SKM-1 treated with dmso at 0.1 percent for 144 hours (cell line): Measurements from ENCODE around the gene THSD4.

Experiments used
- DNase-seq: peaks from one replicate; lab custom pipeline; 2025; ENCODE audit not compliant: unreplicated experiment; lab: John Stamatoyannopoulos, UW

Gene THSD4

DNA sequence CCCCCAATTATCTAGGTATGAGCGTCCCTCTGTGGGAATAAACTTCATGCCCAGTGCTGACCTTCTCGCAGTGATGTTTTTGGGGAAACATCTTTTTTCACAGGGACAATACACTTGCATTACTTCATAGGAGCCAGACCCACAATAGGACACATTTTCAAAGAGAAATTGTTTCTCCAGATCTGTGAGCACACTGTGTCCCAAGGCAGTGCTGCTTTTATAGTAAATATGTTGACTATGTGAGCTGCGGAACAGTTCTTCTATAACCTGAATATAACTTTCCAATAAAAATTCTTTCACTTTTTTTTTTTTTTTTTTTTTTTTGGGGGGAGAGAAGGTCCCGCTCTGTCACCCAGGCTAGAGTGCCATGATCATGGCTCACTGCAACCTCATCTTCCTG, 17.4 kb upstream of the THSD4 start:
- no peak for DNase-seq

DNA sequence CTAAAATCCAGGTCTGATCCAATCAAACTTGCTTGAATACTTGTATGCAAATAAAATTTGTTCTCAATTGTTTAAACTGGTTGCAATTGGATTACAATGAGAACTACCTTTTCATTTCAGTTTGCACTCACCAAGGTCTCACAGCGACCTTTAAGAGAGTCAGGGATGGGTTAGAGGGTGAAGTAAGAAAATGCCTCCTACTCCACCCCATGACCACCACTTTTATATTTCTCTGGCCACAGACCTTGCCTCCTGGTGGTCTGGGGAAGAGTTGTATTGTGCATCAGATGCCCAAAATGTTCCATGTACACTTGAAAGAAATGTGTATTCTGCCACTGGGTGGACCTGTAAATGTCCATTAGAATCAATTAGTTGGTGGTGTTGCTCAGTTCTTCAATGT, 16.4 kb upstream of the THSD4 start:
- DNase-seq, result no peak

DNA sequence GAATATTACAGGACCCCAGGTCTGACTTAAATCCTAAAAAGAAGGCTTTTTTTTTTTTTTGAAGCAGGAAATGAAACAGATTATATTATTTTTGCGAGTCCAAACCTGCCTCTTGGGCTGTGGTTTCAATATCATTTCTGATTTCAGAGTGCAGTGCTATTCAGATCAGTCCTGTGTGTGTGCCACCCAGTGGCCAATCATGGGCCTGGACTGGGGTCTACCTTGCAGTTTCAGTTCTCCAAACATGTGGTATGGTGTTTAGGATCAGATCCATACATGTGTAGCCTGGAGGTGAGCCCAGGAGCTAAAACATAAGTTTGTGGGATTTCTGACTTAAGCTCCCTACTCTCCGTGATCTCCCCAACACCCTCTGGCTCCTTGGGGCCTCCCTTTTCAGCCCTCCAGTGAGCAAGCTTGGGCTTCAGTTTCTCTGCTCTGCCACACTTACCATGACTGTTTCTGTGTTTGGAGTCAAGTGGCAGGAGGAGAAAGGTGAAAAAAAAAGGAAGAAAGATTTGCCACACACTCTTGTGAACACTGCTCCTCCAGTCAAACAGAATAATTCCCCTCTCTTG, 12.1 kb upstream of the THSD4 start:
- DNase-seq, result no peak

DNA sequence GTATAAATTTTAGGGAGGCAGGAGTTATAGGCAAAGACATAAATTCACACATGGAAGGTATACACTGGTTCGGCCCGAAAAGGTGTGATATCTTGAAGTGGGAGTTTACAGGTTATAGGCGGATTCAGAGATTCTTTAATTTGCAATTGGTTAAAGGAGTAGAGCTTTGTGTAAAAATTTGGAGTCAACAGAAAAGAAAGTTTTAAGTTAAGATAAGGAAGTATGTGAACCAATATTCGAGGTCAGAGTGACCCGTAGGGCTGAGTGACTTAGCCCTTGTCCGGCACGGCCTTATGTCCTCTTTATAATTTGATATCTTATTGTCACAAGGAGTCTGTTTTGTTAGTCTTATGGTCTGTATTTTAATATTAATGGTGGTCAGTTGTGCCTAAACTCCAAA, 10.6 kb upstream of the THSD4 start:
- no peak for DNase-seq

DNA sequence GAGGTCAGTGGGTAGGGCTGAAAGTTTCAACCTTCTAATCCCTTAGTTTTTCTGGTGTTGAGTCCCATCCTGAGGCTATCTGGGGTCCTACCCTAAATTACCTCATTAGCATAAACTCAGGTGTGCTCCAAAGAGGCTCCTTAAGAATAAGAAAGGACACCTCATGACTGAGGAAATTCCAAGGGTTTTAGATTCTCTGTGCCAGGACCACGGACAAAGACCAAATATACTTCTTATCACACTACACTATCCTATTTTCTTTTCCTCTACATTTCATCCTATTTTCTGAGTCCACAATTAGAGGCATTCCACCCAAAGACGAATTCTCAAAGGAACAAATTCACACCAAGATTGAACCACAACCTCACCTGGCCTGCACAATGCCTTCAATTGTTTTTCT, 9.8 kb upstream of the THSD4 start:
- no peak for DNase-seq

GRCh38 chr15:71106802-71107500, 8.3 kb upstream of the THSD4 start:
- no peak for DNase-seq

DNA sequence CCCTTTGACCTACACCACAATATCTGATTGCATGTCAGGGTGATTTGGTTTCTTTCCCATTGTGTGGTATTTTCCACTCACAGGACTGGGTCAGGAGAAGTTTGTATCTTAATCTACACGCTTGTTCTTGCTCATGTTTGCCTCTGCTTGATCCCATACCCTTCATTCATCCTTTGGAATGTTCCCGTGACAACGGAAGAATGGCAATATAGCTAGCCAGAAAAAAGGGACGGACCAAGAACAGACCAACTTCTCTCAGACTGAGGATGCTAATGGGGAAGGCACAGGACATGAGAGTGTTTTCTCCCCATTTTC, 7.8 kb upstream of the THSD4 start:
- no peak for DNase-seq

DNA sequence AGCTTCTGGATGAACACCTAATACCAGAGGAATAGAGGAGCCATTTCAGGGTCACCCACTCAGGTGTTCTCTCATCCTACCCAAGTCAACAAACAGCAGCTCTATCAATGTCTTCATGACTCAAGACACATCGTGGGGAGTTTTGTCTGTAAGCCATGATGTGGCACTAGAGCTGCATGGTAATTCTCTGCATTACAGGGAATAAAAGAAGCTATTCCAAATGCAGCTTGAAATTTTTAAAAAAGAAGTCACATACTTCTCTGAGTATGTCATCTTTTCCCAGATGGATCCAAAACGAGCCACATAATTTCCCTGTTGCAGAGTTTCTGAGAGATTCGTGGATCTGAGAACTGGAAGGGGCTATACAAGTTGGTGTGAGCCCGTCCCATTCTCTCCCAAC, 6.1 kb upstream of the THSD4 start:
- no peak for DNase-seq

GRCh38 chr15:71109905-71110304, 5.4 kb upstream of the THSD4 start:
- DNase-seq, result no peak

- DNase-seq, result no peak
These were observed 4.7 kb upstream of the THSD4 start for GRCh38 chr15:71110405-71111180.

- DNase-seq, result no peak
These were observed 4.1 kb upstream of the THSD4 start for GRCh38 chr15:71111181-71111565.

GRCh38 chr15:71111950-71112349, 3.3 kb upstream of the THSD4 start:
- no peak for DNase-seq

DNA sequence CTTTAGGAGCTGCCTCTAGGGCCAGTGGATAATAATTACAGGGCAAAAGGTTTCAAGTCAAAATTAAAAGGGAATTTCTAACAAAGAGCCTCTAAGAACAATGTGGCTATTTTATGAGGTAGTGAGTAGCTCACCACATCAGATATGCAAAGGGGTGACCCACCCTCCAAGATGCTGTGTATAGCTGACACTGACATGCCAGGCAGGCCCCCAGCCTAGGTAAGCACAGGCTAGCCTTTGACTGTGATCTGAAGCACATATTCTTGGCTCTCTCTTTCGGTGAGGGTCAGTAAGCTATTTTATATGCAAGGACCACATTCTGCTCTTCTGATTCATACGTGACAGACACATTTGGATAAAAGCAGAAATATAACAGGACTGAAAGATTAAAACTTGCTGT, 2.8 kb upstream of the THSD4 start:
- DNase-seq, result no peak

DNA sequence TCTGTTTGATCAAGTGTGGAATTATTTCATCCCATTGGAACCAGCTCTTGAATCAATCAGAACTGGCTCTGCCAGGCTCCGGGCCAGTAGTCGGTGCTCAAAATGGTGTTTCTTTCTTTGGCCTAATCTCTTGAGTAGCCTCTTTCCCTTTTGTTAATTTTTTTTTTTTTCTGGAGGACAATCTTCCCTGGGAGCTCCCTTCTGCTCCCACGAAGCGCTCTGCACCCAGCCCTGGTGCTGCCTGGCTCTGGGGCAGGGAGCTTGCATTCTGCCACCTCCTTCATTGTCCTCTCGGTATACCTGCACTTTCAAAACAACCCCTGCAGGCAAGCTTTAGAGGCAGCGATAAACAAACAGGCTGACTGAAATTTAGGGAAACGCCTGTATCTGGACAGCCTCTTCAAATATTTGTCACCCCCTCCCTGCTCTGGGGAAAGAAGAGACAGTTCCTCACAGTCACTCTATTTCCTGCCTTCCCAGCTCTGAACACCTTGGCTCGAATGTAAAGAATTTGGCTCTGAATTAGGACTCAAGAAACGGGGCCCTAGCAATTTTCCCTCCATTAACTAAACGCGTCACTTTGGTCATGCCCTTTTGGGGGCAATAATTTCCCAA, 1.1 kb upstream of the THSD4 start:
- DNase-seq, result no peak

DNA sequence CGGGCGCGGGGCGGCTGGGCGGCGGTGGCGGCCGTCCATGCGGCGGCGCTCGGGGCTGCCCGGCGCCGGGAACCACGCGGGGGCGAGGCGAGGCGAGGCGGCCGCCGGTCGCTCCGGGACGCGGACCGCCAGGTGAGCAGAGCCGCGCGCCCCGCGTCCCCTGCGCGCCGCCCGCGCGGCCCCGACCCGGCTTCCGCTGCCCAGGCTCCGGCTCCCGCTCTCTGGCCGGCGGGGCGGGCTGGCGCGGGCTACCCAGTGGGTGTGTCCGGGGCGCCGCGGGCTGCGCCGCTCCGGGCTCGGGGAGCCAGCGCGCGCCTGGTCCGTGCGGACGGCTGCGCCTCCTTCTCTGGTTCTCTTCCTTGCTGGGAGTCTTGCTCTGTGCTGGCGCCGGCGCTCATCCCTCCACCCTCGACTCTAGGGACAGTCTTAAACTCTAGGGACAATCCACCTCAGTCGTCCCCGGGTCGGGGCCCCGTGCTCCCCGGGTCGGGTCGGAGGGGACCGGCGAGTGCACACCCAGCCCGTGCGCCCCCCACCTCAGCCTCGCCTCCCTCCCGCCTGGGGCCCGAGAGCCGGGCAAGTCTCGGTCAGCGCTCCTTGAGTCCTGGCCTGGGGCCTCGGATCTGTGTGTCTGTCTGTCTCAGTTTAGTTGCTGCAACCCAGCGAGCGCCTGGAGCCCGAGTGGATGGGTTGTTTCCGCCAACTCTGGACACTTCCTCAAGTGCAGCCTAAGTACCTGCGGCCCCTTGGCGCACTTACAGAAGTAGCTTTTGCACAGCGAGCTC, 488 bp downstream of the THSD4 start:
- DNase-seq, result no peak

GRCh38 chr15:71116366-71116765, 1.1 kb downstream of the THSD4 start:
- no peak for DNase-seq

DNA sequence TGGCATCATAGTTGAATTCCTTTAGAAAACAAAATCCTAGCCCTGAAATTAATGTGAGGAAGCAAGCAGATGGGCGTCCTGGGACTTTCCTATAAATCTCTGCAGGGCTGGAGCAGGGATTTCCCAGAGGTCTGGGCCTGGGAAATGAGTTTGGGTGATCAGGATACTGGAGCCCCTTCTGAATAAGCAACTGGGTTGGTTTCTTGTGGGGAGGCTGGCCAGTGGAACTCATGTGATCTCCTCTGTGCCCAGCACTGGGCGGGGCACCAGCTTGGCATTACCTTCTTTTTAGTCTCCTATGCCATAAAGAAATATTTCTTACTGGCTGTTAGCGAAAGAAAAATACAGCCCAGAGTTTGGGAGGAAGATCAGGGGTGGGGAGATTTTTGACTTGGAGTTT, 1.7 kb downstream of the THSD4 start:
- DNase-seq, result no peak

- DNase-seq, result no peak
These were observed 2.5 kb downstream of the THSD4 start for GRCh38 chr15:71117714-71118305.

DNA sequence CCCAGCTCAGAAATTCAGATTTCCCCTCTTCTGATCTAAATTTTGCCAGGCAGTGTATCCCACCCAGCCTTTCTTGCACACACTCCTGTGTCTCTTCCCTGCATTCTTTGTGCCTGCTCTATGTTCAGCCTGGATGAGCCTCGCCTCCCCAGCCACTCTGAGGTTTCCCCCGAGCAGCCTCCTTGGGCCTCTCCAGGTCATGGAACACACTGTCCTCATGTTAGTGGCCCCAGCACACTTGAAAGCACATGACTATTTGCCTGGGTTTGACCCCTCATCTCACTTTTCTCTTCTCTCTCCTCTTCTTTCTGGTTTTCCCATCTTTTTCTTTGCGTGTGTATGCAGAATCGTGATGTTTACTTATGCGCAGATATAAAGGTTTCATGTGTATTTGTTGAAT, 3.1 kb downstream of the THSD4 start:
- DNase-seq, result no peak

DNA sequence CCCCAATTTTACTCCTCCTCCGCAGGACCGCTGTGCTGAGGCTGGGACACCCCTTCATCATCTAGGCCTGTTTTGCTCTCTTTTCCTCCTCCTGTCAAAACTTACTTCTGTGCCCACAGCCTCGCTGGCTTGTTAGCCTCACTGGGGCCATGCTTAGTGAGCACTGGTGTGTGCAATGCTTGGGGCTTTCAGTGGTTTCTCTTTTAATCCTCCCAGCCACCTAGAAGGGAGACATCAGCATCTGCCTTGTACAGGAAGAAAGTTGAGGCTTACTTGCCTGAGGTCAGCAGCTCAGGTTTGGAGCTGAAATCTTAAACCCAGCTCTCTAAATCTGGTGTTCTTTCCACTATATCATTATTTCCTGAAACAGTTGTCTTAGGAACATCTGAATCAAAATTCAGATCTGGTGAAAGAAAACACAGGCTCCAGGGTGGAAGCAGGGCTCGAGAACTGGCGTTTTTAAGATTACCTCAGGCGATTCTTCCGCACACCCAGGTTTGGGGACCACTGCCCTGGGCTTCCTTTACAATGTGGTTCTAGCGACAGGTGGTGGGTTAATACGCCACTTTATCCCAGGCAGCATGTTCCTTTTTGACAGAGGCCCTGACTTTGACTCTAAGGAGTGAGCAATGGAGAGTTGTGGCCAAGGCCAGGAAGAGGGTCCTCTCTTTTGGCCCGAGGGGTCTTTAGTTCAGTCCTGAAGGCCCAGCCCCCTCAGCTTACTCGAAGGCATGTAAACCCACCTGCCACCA, 3.8 kb downstream of the THSD4 start:
- no peak for DNase-seq
